T47D (cell line): ENCODE results near the gene HAGH.

Experiments
- DNase-seq, 2 experiments: peaks; one replicate each; pipeline versions ENCODE4 v3.0.0 to v3.0.0-alpha.2; 2011 to 2012; ENCODE audit warnings: low read depth in 1 of 2, low spot score in 1 of 2
- JUND ChIP-seq: IDR thresholded peaks from 2 replicates; pipeline ENCODE4 v1.6.1; 2012; ENCODE audit warnings: low read depth
- in situ Hi-C: cut with HindIII; loops from 2 replicates; pipeline ENCODE4 v1.10.0; 2016; ENCODE audit warnings: low sequenced_read_pairs, low pct_unique_long_range_greater_than_20kb

HAGH gene

GRCh38 chr16:1776991-1777374 is 49.6 kb downstream of the HAGH start:
- no peak for DNase-seq
- TF ChIP-seq JUND, result no peak
- in situ Hi-C loops, result no loop called here

- in situ Hi-C loops, result no loop called here
- no peak for DNase-seq
- TF ChIP-seq JUND, result no peak
Observed at GRCh38 chr16:1776672-1776955, 50.0 kb downstream of the HAGH start.

GRCh38 chr16:1775846-1776671 is 50.6 kb downstream of the HAGH start:
- DNase-seq, result no peak
- in situ Hi-C loops, result no loop called here
- TF ChIP-seq JUND, result no peak

GRCh38 chr16:1775006-1775845 is 51.4 kb downstream of the HAGH start:
- TF ChIP-seq JUND, result no peak
- in situ Hi-C loops, result no loop called here
- no peak for DNase-seq

- DNase-seq, result no peak
- in situ Hi-C loops, result no loop called here
- TF ChIP-seq JUND, result no peak
Observed at GRCh38 chr16:1774448-1774780, 52.2 kb downstream of the HAGH start.

- no peak for TF ChIP-seq JUND
- in situ Hi-C loops, result no loop called here
- peak; percentile 65 to 85 for DNase-seq
Observed at GRCh38 chr16:1773703-1774447, 52.8 kb downstream of the HAGH start.

GRCh38 chr16:1772908-1773702 is 53.5 kb downstream of the HAGH start, which contains the start of gene MRPS34:
MRPS34 (minus strand) TSS chr16:1773134; CDS start chr16:1773119, 15 bp downstream.
- in situ Hi-C loops, result no loop called here
- DNase-seq, result peak; percentile 75 to 91
- no peak for TF ChIP-seq JUND

- no peak for TF ChIP-seq JUND
- DNase-seq, result peak in 1 of 2 experiments; percentile 36
- in situ Hi-C loops, result no loop called here
Observed at GRCh38 chr16:1772362-1772907, 54.2 kb downstream of the HAGH start, which contains the start of gene EME2. EME2 (plus strand) TSS chr16:1772810; CDS start chr16:1773228, 418 bp downstream.

- no peak for DNase-seq
- in situ Hi-C loops, result no loop called here
- no peak for TF ChIP-seq JUND
Observed at GRCh38 chr16:1771864-1772361, 54.7 kb downstream of the HAGH start.

- peak; percentile 77 to 88 for DNase-seq
- no peak for TF ChIP-seq JUND
- in situ Hi-C loops, result no loop called here
Observed at GRCh38 chr16:1771188-1771863, 55.3 kb downstream of the HAGH start, which contains the start of gene NME3. NME3 (minus strand) TSS chr16:1771543; CDS start chr16:1771534, 9 bp downstream.
